CD4-positive, alpha-beta T cell (primary cell): ENCODE data around the gene TMEM59. TPM values are rescaled to one million over a fixed set of nuclear protein-coding genes. Genes with fewer than 3 reads are reported as not detected.
"Not testable (repeated sequence)": the region's sequence is repeated elsewhere in the genome, so short reads cannot be mapped to it uniquely, and the experiment has no call there.

Experiments used
- ATAC-seq: fragments of 200-7000 bp; cut with Tn5 transposase; one replicate; pipeline ENCODE4 v1.10.0; 2022; ENCODE audit warnings: mild to moderate bottlenecking; ENCODE audit not compliant: poor library complexity
- CTCF ChIA-PET: fragments of 350-600 bp; sonication (Branson Sonifier 250); formaldehyde crosslinking; loops from one replicate; lab custom pipeline; 2021; ENCODE audit warnings: antibody characterized with exemption, inconsistent platforms; lab: Charles Lee
- POLR2A ChIA-PET: fragments of 350-600 bp; sonication (Branson Sonifier 250); formaldehyde crosslinking; loops from one replicate; lab custom pipeline; 2021; ENCODE audit warnings: antibody characterized with exemption, inconsistent platforms; lab: Charles Lee
- DNase-seq, 14 experiments: peaks; one replicate each; pipeline ENCODE4 v3.0.0-alpha.2; 2013 to 2020; ENCODE audit warnings: mixed read lengths in 2 of 14
- H3K27ac ChIP-seq, 2 donors: one replicate each; pipeline versions ENCODE4 v1.5.1 to v1.7.0; 2013; ENCODE audit warnings: low read length in 2 of 2, low read depth in 1 of 2, mild to moderate bottlenecking in 1 of 2
- H3K27me3 ChIP-seq, 2 experiments: 1 replicate in 1 of 2; 2 replicates in 1 of 2; pipeline versions ENCODE4 v1.6.1 to v1.7.0; 2013; ENCODE audit warnings: low read length in 2 of 2, control low read depth in 1 of 2, mild to moderate bottlenecking in 1 of 2, moderate library complexity in 1 of 2; ENCODE audit not compliant: insufficient read depth in 2 of 2, control insufficient read depth in 1 of 2
- H3K36me3 ChIP-seq: one replicate; pipeline ENCODE4 v1.6.1; 2013; ENCODE audit warnings: low read length, control low read depth; ENCODE audit not compliant: insufficient read depth
- H3K4me1 ChIP-seq: one replicate; pipeline ENCODE4 v1.6.1; 2013; ENCODE audit warnings: low read length, control low read depth; ENCODE audit not compliant: insufficient read depth
- H3K4me3 ChIP-seq: one replicate; pipeline ENCODE4 v1.5.1; 2013; ENCODE audit warnings: mild to moderate bottlenecking, low read length, moderate library complexity
- H3K9me3 ChIP-seq, 2 experiments: 1 replicate in 1 of 2; 2 replicates in 1 of 2; pipeline versions ENCODE4 v1.6.1 to v1.7.0; 2013; ENCODE audit warnings: low read length in 2 of 2, mild to moderate bottlenecking in 2 of 2, control low read depth in 1 of 2, moderate library complexity in 1 of 2; ENCODE audit not compliant: control insufficient read depth in 1 of 2, insufficient read depth in 1 of 2
- H3K27ac Mint-ChIP-seq: one replicate; pipeline ENCODE4 v1.8.0; 2020; ENCODE audit warnings: mixed read lengths
- H3K27me3 Mint-ChIP-seq: one replicate; pipeline ENCODE4 v1.8.0; 2021; ENCODE audit warnings: mixed read lengths
- H3K36me3 Mint-ChIP-seq: one replicate; pipeline ENCODE4 v1.8.0; 2021; ENCODE audit warnings: low read depth, mixed read lengths
- H3K4me1 Mint-ChIP-seq: one replicate; pipeline ENCODE4 v1.8.0; 2021; ENCODE audit warnings: low read depth, mixed read lengths
- H3K4me3 Mint-ChIP-seq: one replicate; pipeline ENCODE4 v1.8.0; 2020; ENCODE audit warnings: mild to moderate bottlenecking, mixed read lengths
- H3K9me3 Mint-ChIP-seq: one replicate; pipeline ENCODE4 v1.8.0; 2020; ENCODE audit warnings: mixed read lengths
- CTCF ChIP-seq: fragments of 200-600 bp; IDR thresholded peaks from one replicate; pipeline ENCODE4 v1.8.0; 2022; ENCODE audit warnings: antibody characterized with exemption, mild to moderate bottlenecking
- intact Hi-C, 2 experiments: fragments of 100-400 bp; cut with DNase I in 1 of 2; cut with micrococcal nuclease in 1 of 2; formaldehyde crosslinking; loops; one replicate each; pipeline versions ENCODE4 v1.15.1 to v1.9.0; 2023 to 2025; cut with DNase I, micrococcal nuclease
- total RNA-seq, 174 experiments: library from RNA in 2 of 174; stranded (reverse) in 2 of 174; gene quantifications; one replicate each; pipeline ENCODE4 v1.2.3 and lab custom pipeline; 2021 to 2026

Gene TMEM59
- total RNA-seq, 2 experiments from 2014 or later = 128 TPM

GRCh38 chr1:54095546-54096226 is 42.7 kb upstream of the TMEM59 start:
- Mint-ChIP-seq H3K4me3 (no peak overlapping the region), H3K9me3 (no peaks in the 10 kb centered on the region), H3K36me3 (peaks cover 70% of the 10 kb centered on the region), H3K4me1 (no peaks in the 10 kb centered on the region), H3K27ac (no peak overlapping the region), H3K27me3 (no peaks in the 10 kb centered on the region)
- no peak for ATAC-seq
- no peaks in the 10 kb centered on the region for H3K9me3 ChIP-seq
- H3K36me3 ChIP-seq = peaks cover 25% of the 10 kb centered on the region
- intact Hi-C loops = no loop called here
- no peaks in the 10 kb centered on the region for H3K4me1 ChIP-seq
- H3K4me3 ChIP-seq = no peak overlapping the region
- peak in 3 of 14 experiments; percentile 6 to 39 (median 16) for DNase-seq
- ChIA-PET CTCF (no interaction called here), POLR2A (no interaction called here)
- no peaks in the 10 kb centered on the region for H3K27me3 ChIP-seq
- no peak for TF ChIP-seq CTCF
- no peak overlapping the region for H3K27ac ChIP-seq

GRCh38 chr1:54094730-54095105 is 41.7 kb upstream of the TMEM59 start:
- intact Hi-C loops = not testable (repeated sequence)

GRCh38 chr1:54094001-54094729 is 41.2 kb upstream of the TMEM59 start:
- no peak for ATAC-seq
- ChIA-PET CTCF (no interaction called here), POLR2A (no interaction called here)
- Histone ChIP-seq H3K4me1 (no peaks in the 10 kb centered on the region), H3K9me3 (no peaks in the 10 kb centered on the region), H3K4me3 (no peak overlapping the region), H3K27ac (no peak overlapping the region), H3K36me3 (peaks cover 28% of the 10 kb centered on the region), H3K27me3 (no peaks in the 10 kb centered on the region)
- DNase-seq = no peak
- TF ChIP-seq CTCF = no peak
- intact Hi-C loops = no loop called here
- Mint-ChIP-seq H3K9me3 (no peaks in the 10 kb centered on the region), H3K27ac (no peak overlapping the region), H3K4me1 (no peaks in the 10 kb centered on the region), H3K4me3 (no peak overlapping the region), H3K27me3 (no peaks in the 10 kb centered on the region), H3K36me3 (peaks cover 66% of the 10 kb centered on the region)

More at GRCh38 chr1:54094730-54095105, 41.7 kb upstream of the TMEM59 start:
- H3K9me3 Mint-ChIP-seq, H3K4me3 Mint-ChIP-seq, H3K27ac Mint-ChIP-seq, H3K27me3 Mint-ChIP-seq, DNase-seq, H3K4me3 ChIP-seq, H3K9me3 ChIP-seq, ATAC-seq, H3K4me1 Mint-ChIP-seq, POLR2A ChIA-PET, H3K27me3 ChIP-seq, CTCF ChIA-PET, H3K27ac ChIP-seq, H3K4me1 ChIP-seq: not testable (repeated sequence)
- H3K36me3 ChIP-seq = peaks cover 26% of the 10 kb centered on the region
- peaks cover 65% of the 10 kb centered on the region for H3K36me3 Mint-ChIP-seq
